Peyer's patch (tissue), 4 donors: ENCODE measurements around the gene FAIM2. TPM values are rescaled to one million over a fixed set of nuclear protein-coding genes. Genes with fewer than 3 reads are reported as not detected.

ENCODE experiments used
- DNase-seq, 3 donors: peaks; one replicate each; pipeline ENCODE4 v3.0.0-alpha.2; 2017 to 2019
- H3K27ac ChIP-seq, 4 donors: fragments of 200-600 bp; sonication (generic); one replicate each; pipeline ENCODE4 v1.5.1; 2016 to 2019
- H3K27me3 ChIP-seq, 2 donors: fragments of 200-600 bp; sonication (generic); one replicate each; pipeline ENCODE4 v1.5.1; 2019
- H3K36me3 ChIP-seq, 3 donors: fragments of 200-600 bp; sonication (generic); one replicate each; pipeline ENCODE4 v1.5.1; 2016 to 2019
- H3K4me1 ChIP-seq, 4 donors: fragments of 200-600 bp; sonication (generic); one replicate each; pipeline ENCODE4 v1.5.1; 2016 to 2019
- H3K4me3 ChIP-seq, 4 donors: fragments of 200-600 bp; sonication (generic); 1 replicate in 3 of 4; 2 replicates in 1 of 4; pipeline ENCODE4 v1.5.1; 2016 to 2019; ENCODE audit warnings: mild to moderate bottlenecking in 1 of 4
- H3K9me3 ChIP-seq, 4 donors: fragments of 200-600 bp; sonication (generic); one replicate each; pipeline ENCODE4 v1.5.1; 2016 to 2019; ENCODE audit warnings: mild to moderate bottlenecking in 1 of 4
- CTCF ChIP-seq, 6 experiments: fragments of 450-650 bp in 4 of 6; fragments of 200-600 bp in 2 of 6; sonication (generic) in 1 of 6; IDR thresholded peaks; one replicate each; pipeline ENCODE4 v1.5.1; 2017 to 2019; ENCODE audit warnings: antibody characterized with exemption in 6 of 6, mild to moderate bottlenecking in 3 of 6, moderate library complexity in 1 of 6
- POLR2A ChIP-seq, 2 donors: fragments of 450-650 bp; IDR thresholded peaks; one replicate each; pipeline ENCODE4 v1.5.1; 2017; ENCODE audit warnings: antibody characterized with exemption in 2 of 2, mild to moderate bottlenecking in 2 of 2, moderate library complexity in 2 of 2
- total RNA-seq, 4 donors: library from RNA; depleted of rRNA; stranded (reverse); fragments of >200 nt; gene quantifications; one replicate each; pipeline ENCODE4 v1.1.0, GENCODE V29; 2016

The FAIM2 gene
- total RNA-seq, 4 donors from 2014 or later = 0.83 to 4.7 (median 2.9) TPM

GRCh38 chr12:49942921-49943624 is 39.4 kb upstream of the FAIM2 start:
- DNase-seq = peak in 1 of 3 donors; percentile 48
- Histone ChIP-seq H3K27me3 (no peaks in the 10 kb centered on the region), H3K27ac (no peak overlapping the region), H3K36me3 (no peaks in the 10 kb centered on the region), H3K9me3 (no peaks in the 10 kb centered on the region), H3K4me1 (no peaks in the 10 kb centered on the region), H3K4me3 (no peak overlapping the region)
- TF ChIP-seq POLR2A (IDR thresholded peaks at IDR 0.05) = no peak

DNA sequence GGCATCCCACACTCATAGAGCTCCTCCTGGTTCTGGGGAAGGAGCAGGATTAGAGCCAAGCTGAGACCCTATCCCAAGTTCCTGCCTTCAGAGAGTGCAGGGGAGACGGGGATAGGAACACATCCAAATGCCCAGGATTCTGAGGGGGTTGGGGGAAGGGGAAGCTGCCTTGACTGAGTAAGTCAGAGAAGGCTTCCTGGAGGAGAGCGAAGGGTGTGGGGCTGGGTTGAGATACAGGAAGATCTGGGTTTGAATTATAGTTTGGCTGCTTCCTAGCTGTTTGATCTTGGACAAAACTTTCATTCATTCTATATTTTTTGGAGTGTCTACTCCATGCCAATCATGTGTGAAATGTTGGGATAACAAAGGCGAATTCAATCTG is 38.8 kb upstream of the FAIM2 start:
- Histone ChIP-seq H3K27ac (no peak overlapping the region), H3K9me3 (no peaks in the 10 kb centered on the region), H3K4me1 (no peaks in the 10 kb centered on the region), H3K4me3 (no peak overlapping the region), H3K36me3 (no peaks in the 10 kb centered on the region), H3K27me3 (no peaks in the 10 kb centered on the region)
- no peak for TF ChIP-seq POLR2A (IDR thresholded peaks at IDR 0.05)
- TF ChIP-seq CTCF (IDR thresholded peaks at IDR 0.05) = no peak
- DNase-seq = peak in 1 of 3 donors; percentile 31

DNA sequence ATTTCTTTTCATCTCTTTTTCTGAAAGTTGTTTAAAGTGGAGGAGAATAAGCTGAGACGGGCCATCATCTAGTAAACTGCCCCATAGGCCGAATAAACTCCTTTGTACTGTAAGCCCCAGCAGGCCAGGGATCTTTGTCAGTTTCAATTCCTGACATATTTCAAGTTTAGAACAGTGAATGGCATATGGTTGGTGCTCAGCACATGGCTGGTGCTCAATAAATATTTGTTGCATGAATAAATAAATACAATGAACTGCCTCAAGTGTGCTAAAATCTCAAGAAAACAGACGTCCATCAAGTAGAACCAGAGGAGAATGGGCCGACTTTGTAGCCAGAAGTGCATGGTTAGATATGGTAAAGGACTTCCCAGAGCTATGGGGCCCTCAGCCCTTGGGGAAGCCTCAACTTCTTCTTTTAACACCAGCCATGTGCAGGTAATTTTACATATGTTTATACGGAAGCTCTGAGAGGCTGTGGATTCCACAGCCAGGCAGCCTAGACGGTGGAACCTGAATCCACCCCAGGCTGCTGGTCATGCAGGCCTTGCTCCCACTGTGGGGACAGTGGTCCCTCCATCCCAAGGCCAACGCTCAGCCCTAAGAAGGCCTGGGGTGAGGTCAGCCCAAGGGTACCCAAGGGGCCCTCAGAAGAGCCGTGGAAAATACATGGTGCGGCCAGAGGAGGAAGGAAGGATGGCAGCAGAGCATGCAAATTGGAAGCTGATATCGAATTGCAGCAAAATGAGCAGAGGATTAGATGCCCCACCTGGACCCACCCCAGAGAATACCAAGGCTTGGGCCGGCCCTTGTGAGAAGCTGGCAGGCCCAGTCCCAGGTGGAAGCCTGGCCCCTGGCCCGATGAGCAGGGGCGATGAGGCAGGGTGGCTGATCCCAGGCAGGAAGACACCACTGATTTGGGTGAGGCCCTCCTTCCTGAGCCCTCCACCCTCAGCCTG is 38.1 kb upstream of the FAIM2 start:
- Histone ChIP-seq H3K4me3 (no peak overlapping the region), H3K27me3 (no peaks in the 10 kb centered on the region), H3K27ac (no peak overlapping the region), H3K4me1 (no peaks in the 10 kb centered on the region), H3K36me3 (no peaks in the 10 kb centered on the region), H3K9me3 (no peaks in the 10 kb centered on the region)
- TF ChIP-seq POLR2A (IDR thresholded peaks at IDR 0.05) (no peak), CTCF (IDR thresholded peaks at IDR 0.05) (no peak)
- DNase-seq = peak in 1 of 3 donors; percentile 37

GRCh38 chr12:49939707-49940106 is 36.0 kb upstream of the FAIM2 start:
- H3K36me3 ChIP-seq = no peaks in the 10 kb centered on the region
- no peak overlapping the region for H3K27ac ChIP-seq
- H3K9me3 ChIP-seq = no peaks in the 10 kb centered on the region
- TF ChIP-seq POLR2A (IDR thresholded peaks at IDR 0.05) = no peak
- no peak for TF ChIP-seq CTCF (IDR thresholded peaks at IDR 0.05)
- H3K27me3 ChIP-seq = no peaks in the 10 kb centered on the region
- H3K4me3 ChIP-seq = no peak overlapping the region
- H3K4me1 ChIP-seq = no peaks in the 10 kb centered on the region
- DNase-seq = peak in 1 of 3 donors; percentile 17

DNA sequence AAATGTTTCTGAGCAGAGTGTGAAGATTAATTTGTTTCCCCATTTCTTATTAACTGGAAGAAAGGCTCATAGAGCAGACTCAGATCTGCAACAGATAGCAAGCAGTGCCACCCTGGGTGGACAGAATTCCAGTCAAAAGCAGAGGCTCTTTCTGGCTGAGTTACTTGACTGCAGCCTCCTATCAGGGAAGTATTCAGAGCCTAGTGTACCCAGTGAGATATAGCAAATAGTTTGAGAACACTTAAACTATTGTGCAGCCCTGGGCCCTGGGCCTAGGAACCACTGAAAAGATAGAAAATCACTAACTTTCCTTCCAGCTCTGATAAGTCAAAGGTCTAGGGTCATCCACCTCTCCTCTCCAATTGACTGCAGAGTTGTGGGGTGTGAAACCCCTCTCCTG is 35.6 kb upstream of the FAIM2 start:
- H3K9me3 ChIP-seq = no peaks in the 10 kb centered on the region
- DNase-seq = no peak
- H3K27ac ChIP-seq = no peak overlapping the region
- H3K4me3 ChIP-seq = no peak overlapping the region
- H3K4me1 ChIP-seq = no peaks in the 10 kb centered on the region
- H3K36me3 ChIP-seq = no peaks in the 10 kb centered on the region
- H3K27me3 ChIP-seq = no peaks in the 10 kb centered on the region
- no peak for TF ChIP-seq CTCF (IDR thresholded peaks at IDR 0.05)
- no peak for TF ChIP-seq POLR2A (IDR thresholded peaks at IDR 0.05)
